Liver (tissue), 9 donors: ENCODE data around the gene MAPT. TPM values are rescaled to one million over a fixed set of nuclear protein-coding genes. Genes with fewer than 3 reads are reported as not detected.

Source experiments
- DNase-seq: peaks from one replicate; pipeline ENCODE4 v3.0.0-alpha.2; 2017; ENCODE audit warnings: low spot score
- H3K27ac ChIP-seq, 2 donors: one replicate each; pipeline ENCODE4 v1.7.0; 2013; ENCODE audit warnings: inconsistent platforms in 2 of 2, low read length in 2 of 2, control low read depth in 1 of 2, low read depth in 1 of 2, mild to moderate bottlenecking in 1 of 2
- H3K27me3 ChIP-seq, 4 donors: one replicate each; pipeline versions ENCODE4 v1.6.1 to v1.7.0; 2013; ENCODE audit warnings: low read length in 3 of 4, inconsistent platforms in 1 of 4, mild to moderate bottlenecking in 1 of 4, moderate library complexity in 1 of 4; ENCODE audit not compliant: control insufficient read depth in 4 of 4, insufficient read depth in 4 of 4
- H3K36me3 ChIP-seq, 4 donors: one replicate each; pipeline versions ENCODE4 v1.6.1 to v1.7.0; 2013; ENCODE audit warnings: low read length in 3 of 4, mild to moderate bottlenecking in 3 of 4, low read depth in 1 of 4, moderate library complexity in 1 of 4; ENCODE audit not compliant: control insufficient read depth in 4 of 4, insufficient read depth in 3 of 4
- H3K4me1 ChIP-seq, 4 donors: one replicate each; pipeline versions ENCODE4 v1.6.1 to v1.7.0; 2013; ENCODE audit warnings: low read length in 3 of 4, mild to moderate bottlenecking in 3 of 4, moderate library complexity in 1 of 4; ENCODE audit not compliant: control insufficient read depth in 4 of 4, insufficient read depth in 4 of 4
- H3K4me3 ChIP-seq, 3 donors: one replicate each; pipeline versions ENCODE4 v1.6.1 to v1.7.0; 2013; ENCODE audit warnings: low read length in 3 of 3, control low read depth in 1 of 3, low read depth in 1 of 3, mild to moderate bottlenecking in 1 of 3
- H3K9ac ChIP-seq, 2 donors: one replicate each; pipeline ENCODE4 v1.7.0; 2013; ENCODE audit warnings: low read length in 2 of 2, mild to moderate bottlenecking in 2 of 2, moderate library complexity in 2 of 2, control low read depth in 1 of 2, low read depth in 1 of 2
- H3K9me3 ChIP-seq, 4 donors: one replicate each; pipeline versions ENCODE4 v1.6.1 to v1.7.0; 2013; ENCODE audit warnings: low read length in 3 of 4; ENCODE audit not compliant: control insufficient read depth in 4 of 4
- EGR1 ChIP-seq, 2 donors: IDR thresholded peaks; 2 replicates each; pipeline ENCODE4 v1.6.1; 2016 to 2018; ENCODE audit warnings: antibody characterized with exemption in 2 of 2, low read depth in 2 of 2
- FOXA1 ChIP-seq: IDR thresholded peaks from 2 replicates; pipeline ENCODE4 v1.6.1; 2016; ENCODE audit warnings: antibody characterized with exemption
- FOXA2 ChIP-seq: IDR thresholded peaks from 2 replicates; pipeline ENCODE4 v1.6.1; 2016; ENCODE audit warnings: antibody characterized with exemption
- GABPA ChIP-seq, 2 donors: IDR thresholded peaks in 1 of 2; conservative IDR thresholded peaks in 1 of 2; 2 replicates each; pipeline ENCODE4 v1.6.1; 2016; ENCODE audit warnings: antibody characterized with exemption in 2 of 2, mild to moderate bottlenecking in 1 of 2, moderate library complexity in 1 of 2
- HNF4A ChIP-seq, 2 donors: conservative IDR thresholded peaks; 2 replicates each; pipeline ENCODE4 v1.6.1; 2016; ENCODE audit warnings: antibody characterized with exemption in 2 of 2, mild to moderate bottlenecking in 2 of 2
- JUND ChIP-seq, 2 donors: IDR thresholded peaks; 2 replicates each; pipeline ENCODE4 v1.6.1; 2016; ENCODE audit warnings: antibody characterized with exemption in 2 of 2
- RAD21 ChIP-seq, 2 donors: IDR thresholded peaks; 2 replicates each; pipeline ENCODE4 v1.6.1; 2016; ENCODE audit warnings: antibody characterized with exemption in 2 of 2, mild to moderate bottlenecking in 2 of 2
- SP1 ChIP-seq: IDR thresholded peaks from 2 replicates; pipeline ENCODE4 v1.6.1; 2018; ENCODE audit warnings: antibody characterized with exemption, mild to moderate bottlenecking
- TAF1 ChIP-seq: conservative IDR thresholded peaks from 2 replicates; pipeline ENCODE4 v1.6.1; 2016; ENCODE audit warnings: antibody characterized with exemption, mild to moderate bottlenecking
- WGBS: extraction: QIAGEN DNeasy Blood & Tissue Kit; methylation state at CpG from one replicate; pipeline ENCODE4 v1.1.7; 2013; 5-methylcytosine and 5-hydroxymethylcytosine counted together
- polyA plus RNA-seq, 2 donors: library from polyadenylated mRNA; stranded (reverse) in 1 of 2; unstranded in 1 of 2; fragments of 200-250 nt in 1 of 2; fragments of >200 nt in 1 of 2; fragmentation: Nextera tagmentation in 1 of 2; extraction: Ambion mirVana in 1 of 2; gene quantifications; one replicate each; pipeline versions ENCODE4 v1.2.1 to v1.2.3, GENCODE V29; 2013 to 2015
- total RNA-seq, 2 donors: library from RNA; depleted of rRNA; stranded (reverse); fragments of >200 nt; gene quantifications; one replicate each; pipeline ENCODE4 v1.2.3, GENCODE V29; 2014
- TF ChIP-seq, protein P1 (sequence below): IDR thresholded peaks from 2 replicates; pipeline ENCODE4 v1.6.1; 2016; ENCODE audit warnings: antibody characterized with exemption, mild to moderate bottlenecking
- TF ChIP-seq, protein P2 (sequence below): IDR thresholded peaks from 2 replicates; pipeline ENCODE4 v1.6.1; 2016; ENCODE audit warnings: antibody characterized with exemption
- TF ChIP-seq, protein P3 (sequence below): IDR thresholded peaks from 2 replicates; pipeline ENCODE4 v1.6.1; 2016; ENCODE audit warnings: antibody characterized with exemption
- TF ChIP-seq, protein P4 (sequence below): IDR thresholded peaks from 2 replicates; pipeline ENCODE4 v1.6.1; 2016; ENCODE audit warnings: antibody characterized with exemption
- donor health status: healthy.
- donor health status: healthy.
- donor health status: healthy.
- donor health status: healthy.
- donor health status: healthy.

MAPT gene
- total and polyA plus RNA-seq, 4 donors = 0.05 to 0.67 (median 0.27) TPM

DNA sequence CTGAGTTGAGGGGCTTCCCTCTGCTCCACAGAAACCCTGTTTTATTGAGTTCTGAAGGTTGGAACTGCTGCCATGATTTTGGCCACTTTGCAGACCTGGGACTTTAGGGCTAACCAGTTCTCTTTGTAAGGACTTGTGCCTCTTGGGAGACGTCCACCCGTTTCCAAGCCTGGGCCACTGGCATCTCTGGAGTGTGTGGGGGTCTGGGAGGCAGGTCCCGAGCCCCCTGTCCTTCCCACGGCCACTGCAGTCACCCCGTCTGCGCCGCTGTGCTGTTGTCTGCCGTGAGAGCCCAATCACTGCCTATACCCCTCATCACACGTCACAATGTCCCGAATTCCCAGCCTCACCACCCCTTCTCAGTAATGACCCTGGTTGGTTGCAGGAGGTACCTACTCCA is 130.7 kb downstream of the MAPT start (continued):
- TF ChIP-seq, protein P1, sequence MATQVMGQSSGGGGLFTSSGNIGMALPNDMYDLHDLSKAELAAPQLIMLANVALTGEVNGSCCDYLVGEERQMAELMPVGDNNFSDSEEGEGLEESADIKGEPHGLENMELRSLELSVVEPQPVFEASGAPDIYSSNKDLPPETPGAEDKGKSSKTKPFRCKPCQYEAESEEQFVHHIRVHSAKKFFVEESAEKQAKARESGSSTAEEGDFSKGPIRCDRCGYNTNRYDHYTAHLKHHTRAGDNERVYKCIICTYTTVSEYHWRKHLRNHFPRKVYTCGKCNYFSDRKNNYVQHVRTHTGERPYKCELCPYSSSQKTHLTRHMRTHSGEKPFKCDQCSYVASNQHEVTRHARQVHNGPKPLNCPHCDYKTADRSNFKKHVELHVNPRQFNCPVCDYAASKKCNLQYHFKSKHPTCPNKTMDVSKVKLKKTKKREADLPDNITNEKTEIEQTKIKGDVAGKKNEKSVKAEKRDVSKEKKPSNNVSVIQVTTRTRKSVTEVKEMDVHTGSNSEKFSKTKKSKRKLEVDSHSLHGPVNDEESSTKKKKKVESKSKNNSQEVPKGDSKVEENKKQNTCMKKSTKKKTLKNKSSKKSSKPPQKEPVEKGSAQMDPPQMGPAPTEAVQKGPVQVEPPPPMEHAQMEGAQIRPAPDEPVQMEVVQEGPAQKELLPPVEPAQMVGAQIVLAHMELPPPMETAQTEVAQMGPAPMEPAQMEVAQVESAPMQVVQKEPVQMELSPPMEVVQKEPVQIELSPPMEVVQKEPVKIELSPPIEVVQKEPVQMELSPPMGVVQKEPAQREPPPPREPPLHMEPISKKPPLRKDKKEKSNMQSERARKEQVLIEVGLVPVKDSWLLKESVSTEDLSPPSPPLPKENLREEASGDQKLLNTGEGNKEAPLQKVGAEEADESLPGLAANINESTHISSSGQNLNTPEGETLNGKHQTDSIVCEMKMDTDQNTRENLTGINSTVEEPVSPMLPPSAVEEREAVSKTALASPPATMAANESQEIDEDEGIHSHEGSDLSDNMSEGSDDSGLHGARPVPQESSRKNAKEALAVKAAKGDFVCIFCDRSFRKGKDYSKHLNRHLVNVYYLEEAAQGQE = no peak

DNA sequence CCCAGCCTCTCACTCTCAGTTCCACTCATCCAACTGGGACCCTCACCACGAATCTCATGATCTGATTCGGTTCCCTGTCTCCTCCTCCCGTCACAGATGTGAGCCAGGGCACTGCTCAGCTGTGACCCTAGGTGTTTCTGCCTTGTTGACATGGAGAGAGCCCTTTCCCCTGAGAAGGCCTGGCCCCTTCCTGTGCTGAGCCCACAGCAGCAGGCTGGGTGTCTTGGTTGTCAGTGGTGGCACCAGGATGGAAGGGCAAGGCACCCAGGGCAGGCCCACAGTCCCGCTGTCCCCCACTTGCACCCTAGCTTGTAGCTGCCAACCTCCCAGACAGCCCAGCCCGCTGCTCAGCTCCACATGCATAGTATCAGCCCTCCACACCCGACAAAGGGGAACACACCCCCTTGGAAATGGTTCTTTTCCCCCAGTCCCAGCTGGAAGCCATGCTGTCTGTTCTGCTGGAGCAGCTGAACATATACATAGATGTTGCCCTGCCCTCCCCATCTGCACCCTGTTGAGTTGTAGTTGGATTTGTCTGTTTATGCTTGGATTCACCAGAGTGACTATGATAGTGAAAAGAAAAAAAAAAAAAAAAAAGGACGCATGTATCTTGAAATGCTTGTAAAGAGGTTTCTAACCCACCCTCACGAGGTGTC is 131.3 kb downstream of the MAPT start:
- 92% methylated on average over 8 of the region's 8 CpGs for WGBS
- Histone ChIP-seq H3K9me3 (no peaks in the 10 kb centered on the region), H3K27me3 (no peaks in the 10 kb centered on the region), H3K4me1 (no peaks in the 10 kb centered on the region), H3K27ac (no peak overlapping the region), H3K36me3 (peaks cover 0 to 13% (median 11%) of the 10 kb centered on the region in 4 donors), H3K4me3 (no peak overlapping the region), H3K9ac (no peak overlapping the region)
- TF ChIP-seq RAD21 (IDR thresholded peaks at IDR 0.05) (no peak), JUND (IDR thresholded peaks at IDR 0.05) (no peak)
- TF ChIP-seq, protein P2, sequence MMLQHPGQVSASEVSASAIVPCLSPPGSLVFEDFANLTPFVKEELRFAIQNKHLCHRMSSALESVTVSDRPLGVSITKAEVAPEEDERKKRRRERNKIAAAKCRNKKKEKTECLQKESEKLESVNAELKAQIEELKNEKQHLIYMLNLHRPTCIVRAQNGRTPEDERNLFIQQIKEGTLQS = no peak
- no peak for DNase-seq

DNA sequence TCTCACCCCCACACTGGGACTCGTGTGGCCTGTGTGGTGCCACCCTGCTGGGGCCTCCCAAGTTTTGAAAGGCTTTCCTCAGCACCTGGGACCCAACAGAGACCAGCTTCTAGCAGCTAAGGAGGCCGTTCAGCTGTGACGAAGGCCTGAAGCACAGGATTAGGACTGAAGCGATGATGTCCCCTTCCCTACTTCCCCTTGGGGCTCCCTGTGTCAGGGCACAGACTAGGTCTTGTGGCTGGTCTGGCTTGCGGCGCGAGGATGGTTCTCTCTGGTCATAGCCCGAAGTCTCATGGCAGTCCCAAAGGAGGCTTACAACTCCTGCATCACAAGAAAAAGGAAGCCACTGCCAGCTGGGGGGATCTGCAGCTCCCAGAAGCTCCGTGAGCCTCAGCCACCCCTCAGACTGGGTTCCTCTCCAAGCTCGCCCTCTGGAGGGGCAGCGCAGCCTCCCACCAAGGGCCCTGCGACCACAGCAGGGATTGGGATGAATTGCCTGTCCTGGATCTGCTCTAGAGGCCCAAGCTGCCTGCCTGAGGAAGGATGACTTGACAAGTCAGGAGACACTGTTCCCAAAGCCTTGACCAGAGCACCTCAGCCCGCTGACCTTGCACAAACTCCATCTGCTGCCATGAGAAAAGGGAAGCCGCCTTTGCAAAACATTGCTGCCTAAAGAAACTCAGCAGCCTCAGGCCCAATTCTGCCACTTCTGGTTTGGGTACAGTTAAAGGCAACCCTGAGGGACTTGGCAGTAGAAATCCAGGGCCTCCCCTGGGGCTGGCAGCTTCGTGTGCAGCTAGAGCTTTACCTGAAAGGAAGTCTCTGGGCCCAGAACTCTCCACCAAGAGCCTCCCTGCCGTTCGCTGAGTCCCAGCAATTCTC is 132.1 kb downstream of the MAPT start:
- no peaks in the 10 kb centered on the region for H3K9me3 ChIP-seq
- no peak for DNase-seq
- H3K36me3 ChIP-seq = peaks cover 6 to 21% (median 17%) of the 10 kb centered on the region in 4 donors
- 85% methylated on average over 17 of the region's 17 CpGs for WGBS
- H3K4me1 ChIP-seq = no peaks in the 10 kb centered on the region
- no peak overlapping the region for H3K9ac ChIP-seq
- no peak for TF ChIP-seq FOXA1
- TF ChIP-seq, protein P3, sequence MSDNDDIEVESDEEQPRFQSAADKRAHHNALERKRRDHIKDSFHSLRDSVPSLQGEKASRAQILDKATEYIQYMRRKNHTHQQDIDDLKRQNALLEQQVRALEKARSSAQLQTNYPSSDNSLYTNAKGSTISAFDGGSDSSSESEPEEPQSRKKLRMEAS = no peak
- TF ChIP-seq, protein P4, sequence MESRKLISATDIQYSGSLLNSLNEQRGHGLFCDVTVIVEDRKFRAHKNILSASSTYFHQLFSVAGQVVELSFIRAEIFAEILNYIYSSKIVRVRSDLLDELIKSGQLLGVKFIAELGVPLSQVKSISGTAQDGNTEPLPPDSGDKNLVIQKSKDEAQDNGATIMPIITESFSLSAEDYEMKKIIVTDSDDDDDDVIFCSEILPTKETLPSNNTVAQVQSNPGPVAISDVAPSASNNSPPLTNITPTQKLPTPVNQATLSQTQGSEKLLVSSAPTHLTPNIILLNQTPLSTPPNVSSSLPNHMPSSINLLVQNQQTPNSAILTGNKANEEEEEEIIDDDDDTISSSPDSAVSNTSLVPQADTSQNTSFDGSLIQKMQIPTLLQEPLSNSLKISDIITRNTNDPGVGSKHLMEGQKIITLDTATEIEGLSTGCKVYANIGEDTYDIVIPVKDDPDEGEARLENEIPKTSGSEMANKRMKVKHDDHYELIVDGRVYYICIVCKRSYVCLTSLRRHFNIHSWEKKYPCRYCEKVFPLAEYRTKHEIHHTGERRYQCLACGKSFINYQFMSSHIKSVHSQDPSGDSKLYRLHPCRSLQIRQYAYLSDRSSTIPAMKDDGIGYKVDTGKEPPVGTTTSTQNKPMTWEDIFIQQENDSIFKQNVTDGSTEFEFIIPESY = no peak
- no peak for TF ChIP-seq JUND (IDR thresholded peaks at IDR 0.05)
- no peak for TF ChIP-seq TAF1
- TF ChIP-seq FOXA2 = no peak
- no peak for TF ChIP-seq EGR1 (IDR thresholded peaks at IDR 0.05; ENCODE audit: low read depth in 2 of 2)
- no peak for TF ChIP-seq SP1
- no peak for TF ChIP-seq GABPA (IDR thresholded peaks at IDR 0.05 in 1 of 2, conservative IDR thresholded peaks at IDR 0.05 in 1 of 2)
- TF ChIP-seq HNF4A (conservative IDR thresholded peaks at IDR 0.05) = no peak
- no peak overlapping the region for H3K27ac ChIP-seq
- no peaks in the 10 kb centered on the region for H3K27me3 ChIP-seq
- no peak overlapping the region for H3K4me3 ChIP-seq
